LNCaP clone FGC (cell line): ENCODE data around the gene TTLL10.

Source experiments
- DNase-seq: peaks from one replicate; pipeline ENCODE4 v3.0.0-alpha.2; 2011; ENCODE audit warnings: low read depth
- H3K4me3 ChIP-seq: 2 replicates; pipeline ENCODE4 v1.5.1; 2011; ENCODE audit warnings: mild to moderate bottlenecking, low read depth, low read length, control low read depth
- TF ChIP-seq, protein P1 (sequence below): IDR thresholded peaks from 2 replicates; pipeline ENCODE4 v1.5.1; 2012; ENCODE audit warnings: mild to moderate bottlenecking; ENCODE audit not compliant: control insufficient read depth, insufficient read depth; ENCODE audit errors: extremely low read depth

The TTLL10 gene

GRCh38 chr1:1160281-1160930 is 13.3 kb upstream of the TTLL10 start:
- no peak for DNase-seq
- TF ChIP-seq, protein P1, sequence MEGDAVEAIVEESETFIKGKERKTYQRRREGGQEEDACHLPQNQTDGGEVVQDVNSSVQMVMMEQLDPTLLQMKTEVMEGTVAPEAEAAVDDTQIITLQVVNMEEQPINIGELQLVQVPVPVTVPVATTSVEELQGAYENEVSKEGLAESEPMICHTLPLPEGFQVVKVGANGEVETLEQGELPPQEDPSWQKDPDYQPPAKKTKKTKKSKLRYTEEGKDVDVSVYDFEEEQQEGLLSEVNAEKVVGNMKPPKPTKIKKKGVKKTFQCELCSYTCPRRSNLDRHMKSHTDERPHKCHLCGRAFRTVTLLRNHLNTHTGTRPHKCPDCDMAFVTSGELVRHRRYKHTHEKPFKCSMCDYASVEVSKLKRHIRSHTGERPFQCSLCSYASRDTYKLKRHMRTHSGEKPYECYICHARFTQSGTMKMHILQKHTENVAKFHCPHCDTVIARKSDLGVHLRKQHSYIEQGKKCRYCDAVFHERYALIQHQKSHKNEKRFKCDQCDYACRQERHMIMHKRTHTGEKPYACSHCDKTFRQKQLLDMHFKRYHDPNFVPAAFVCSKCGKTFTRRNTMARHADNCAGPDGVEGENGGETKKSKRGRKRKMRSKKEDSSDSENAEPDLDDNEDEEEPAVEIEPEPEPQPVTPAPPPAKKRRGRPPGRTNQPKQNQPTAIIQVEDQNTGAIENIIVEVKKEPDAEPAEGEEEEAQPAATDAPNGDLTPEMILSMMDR = no peak
- no peak overlapping the region for H3K4me3 ChIP-seq

- TF ChIP-seq, protein P1 = no peak
- no peak overlapping the region for H3K4me3 ChIP-seq
- DNase-seq = no peak
Observed at GRCh38 chr1:1161078-1161682, 12.5 kb upstream of the TTLL10 start.

DNA sequence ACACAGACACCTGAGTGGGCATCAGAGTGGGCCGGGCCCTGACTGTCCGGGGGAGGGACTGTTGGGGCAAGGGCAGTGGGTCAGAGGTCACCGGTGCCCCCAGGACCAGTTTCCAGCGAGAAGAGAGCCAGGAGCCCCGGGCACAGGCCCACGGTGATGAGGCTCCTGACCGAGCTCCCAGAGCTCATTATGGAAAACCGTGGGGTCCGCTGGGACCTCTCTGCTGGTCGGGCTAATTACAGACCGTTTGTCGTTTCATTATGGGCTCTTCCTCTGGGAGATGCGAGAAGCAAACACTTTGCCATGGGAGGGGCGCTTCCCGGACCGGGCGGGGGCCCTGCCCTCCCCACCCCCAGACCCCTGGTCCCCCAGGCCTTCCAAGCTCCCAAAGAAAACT is 12.0 kb upstream of the TTLL10 start:
- no peak overlapping the region; the same call in 1 of the 2 replicates for H3K4me3 ChIP-seq
- no peak for DNase-seq
- TF ChIP-seq, protein P1 = no peak

GRCh38 chr1:1162597-1163537 is 10.8 kb upstream of the TTLL10 start:
- H3K4me3 ChIP-seq = peak overlapping the region; percentile 85
- TF ChIP-seq, protein P1 = no peak
- peak; percentile 69 for DNase-seq

- DNase-seq = no peak
- peak overlapping the region; percentile 85 for H3K4me3 ChIP-seq
- TF ChIP-seq, protein P1 = no peak
Observed at GRCh38 chr1:1163538-1164070, 10.1 kb upstream of the TTLL10 start.

GRCh38 chr1:1164361-1164700 is 9.3 kb upstream of the TTLL10 start:
- TF ChIP-seq, protein P1 = no peak
- H3K4me3 ChIP-seq = peak overlapping the region; percentile 85
- no peak for DNase-seq
